ENCODE results near the gene FXN.

- TF ChIP-seq POLR2AphosphoS5 (IDR thresholded peaks at IDR 0.05) (no peak), CTCF (IDR thresholded peaks at IDR 0.05) (no peak)
These were observed 101.2 kb downstream of the FXN start for GRCh38 chr9:69136779-69137178.
